Keratinocyte (primary cell): ENCODE results near the gene JAZF1.

Experiments
- CTCF ChIP-seq, 3 experiments: IDR thresholded peaks in 1 of 3; conservative IDR thresholded peaks in 1 of 3; optimal IDR thresholded peaks in 1 of 3; 2 replicates in 2 of 3; 3 replicates in 1 of 3; pipeline versions ENCODE3 to v1.5.1; 2011; ENCODE audit warnings: low read length in 3 of 3, mild to moderate bottlenecking in 3 of 3, moderate library complexity in 2 of 3, control low read depth in 1 of 3, inconsistent platforms in 1 of 3; ENCODE audit not compliant: insufficient read depth in 2 of 3; ENCODE audit errors: extremely low read depth in 1 of 3
- EZH2 ChIP-seq: IDR thresholded peaks from one replicate; pipeline ENCODE4 v1.6.1; 2012; ENCODE audit warnings: inconsistent platforms, mild to moderate bottlenecking, low read length, moderate library complexity

- TF ChIP-seq EZH2 (no peak), CTCF (optimal IDR thresholded peaks at IDR 0.05 in 1 of 3, IDR thresholded peaks at IDR 0.05 in 1 of 3, conservative IDR thresholded peaks at IDR 0.05 in 1 of 3; ENCODE audit: extremely low read depth in 1 of 3, insufficient read depth in 2 of 3, low read length in 3 of 3) (no peak)
Measured at GRCh38 chr7:27967639-27968038, 213.0 kb downstream of the JAZF1 start.
